Pons (tissue), 1 donor: ENCODE results near the gene ZNF277.

Experiments used
- DNase-seq: peaks from one replicate; pipeline ENCODE4 v3.0.0-alpha.2; 2016; ENCODE audit warnings: low spot score

The ZNF277 gene, protein sequence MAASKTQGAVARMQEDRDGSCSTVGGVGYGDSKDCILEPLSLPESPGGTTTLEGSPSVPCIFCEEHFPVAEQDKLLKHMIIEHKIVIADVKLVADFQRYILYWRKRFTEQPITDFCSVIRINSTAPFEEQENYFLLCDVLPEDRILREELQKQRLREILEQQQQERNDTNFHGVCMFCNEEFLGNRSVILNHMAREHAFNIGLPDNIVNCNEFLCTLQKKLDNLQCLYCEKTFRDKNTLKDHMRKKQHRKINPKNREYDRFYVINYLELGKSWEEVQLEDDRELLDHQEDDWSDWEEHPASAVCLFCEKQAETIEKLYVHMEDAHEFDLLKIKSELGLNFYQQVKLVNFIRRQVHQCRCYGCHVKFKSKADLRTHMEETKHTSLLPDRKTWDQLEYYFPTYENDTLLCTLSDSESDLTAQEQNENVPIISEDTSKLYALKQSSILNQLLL

DNA sequence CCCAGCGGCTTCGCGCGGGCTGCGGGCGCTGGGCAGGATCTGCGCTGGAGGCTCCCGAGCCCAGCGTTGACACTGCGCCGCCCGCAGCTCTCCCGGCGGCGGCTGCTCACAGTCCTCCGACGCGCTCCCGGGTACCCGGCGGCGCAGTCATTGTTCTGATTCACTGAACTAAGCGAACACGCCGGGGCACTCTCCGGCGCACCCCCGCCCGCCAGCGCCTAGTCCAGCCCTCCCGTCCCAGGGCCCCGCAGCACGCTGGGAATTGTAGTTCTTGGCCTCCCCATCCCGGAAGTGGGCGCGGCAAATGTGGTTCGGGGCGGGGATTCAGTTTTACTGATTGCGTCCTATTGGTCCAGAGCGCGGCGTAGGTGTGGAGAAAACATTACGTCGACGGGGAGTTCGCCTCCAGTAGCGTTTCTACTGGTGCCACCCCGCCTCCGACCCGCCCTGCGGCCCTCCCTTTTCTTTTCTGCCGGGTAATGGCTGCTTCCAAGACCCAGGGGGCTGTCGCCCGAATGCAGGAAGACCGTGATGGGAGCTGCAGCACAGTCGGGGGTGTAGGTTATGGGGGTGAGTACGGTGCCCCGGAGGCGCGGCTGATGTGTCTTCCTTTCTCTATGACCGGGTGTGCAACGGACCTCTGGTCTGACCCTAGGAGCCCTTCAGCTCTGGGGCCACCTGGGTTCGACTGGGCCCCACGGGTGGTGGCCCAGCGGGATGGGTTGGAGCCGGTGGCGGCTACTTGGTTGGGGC lies at the start of gene ZNF277, which contains the start of gene DOCK4:
ZNF277 (plus strand) TSS at position 458 of the 753 bp plus-strand sequence; CDS start at position 480, 22 bp downstream.
DOCK4 (minus strand) TSS at position 162 of the 753 bp plus-strand sequence. CDS start 261 bp downstream, outside the sequence.
- DNase-seq = peak; percentile 100

DNA sequence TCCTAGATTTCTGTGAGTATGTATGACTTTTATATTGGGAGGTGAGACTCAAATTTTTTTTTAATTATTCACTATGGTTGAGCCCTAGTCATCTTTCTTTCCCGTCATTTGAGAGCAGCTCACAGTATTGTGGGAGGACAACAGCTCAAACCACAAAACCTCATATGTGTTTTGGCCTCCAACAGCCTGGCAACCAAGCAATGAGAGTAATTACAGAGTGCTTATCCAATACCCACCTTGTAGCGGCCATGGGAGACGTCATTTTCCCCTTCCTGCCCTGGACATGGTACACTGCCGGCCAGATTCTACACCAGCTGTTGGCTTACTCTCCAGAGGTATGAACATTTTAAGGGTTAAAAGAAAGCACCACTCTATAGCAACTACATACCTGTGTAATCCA lies 49.4 kb upstream of the ZNF277 start:
- DNase-seq = no peak

DNA sequence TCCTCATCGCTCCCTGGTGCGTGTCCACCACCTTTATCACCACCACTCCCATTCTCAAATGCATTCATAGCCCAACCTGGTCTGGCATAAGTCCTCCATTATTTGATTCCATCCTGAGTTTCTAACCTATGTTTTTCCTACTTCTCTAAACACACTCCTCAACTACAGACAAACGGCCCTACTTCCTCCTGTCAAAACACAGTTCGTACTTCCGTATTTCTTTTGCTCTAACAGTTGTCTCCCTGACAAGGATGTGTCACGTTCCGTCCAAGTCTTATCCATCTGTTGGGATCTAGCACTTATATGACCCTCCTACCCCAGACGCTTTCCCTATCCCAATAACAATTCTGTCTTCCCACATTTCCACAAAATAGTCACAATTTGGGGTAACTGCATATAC lies 47.1 kb upstream of the ZNF277 start:
- peak; percentile 61 for DNase-seq

DNA sequence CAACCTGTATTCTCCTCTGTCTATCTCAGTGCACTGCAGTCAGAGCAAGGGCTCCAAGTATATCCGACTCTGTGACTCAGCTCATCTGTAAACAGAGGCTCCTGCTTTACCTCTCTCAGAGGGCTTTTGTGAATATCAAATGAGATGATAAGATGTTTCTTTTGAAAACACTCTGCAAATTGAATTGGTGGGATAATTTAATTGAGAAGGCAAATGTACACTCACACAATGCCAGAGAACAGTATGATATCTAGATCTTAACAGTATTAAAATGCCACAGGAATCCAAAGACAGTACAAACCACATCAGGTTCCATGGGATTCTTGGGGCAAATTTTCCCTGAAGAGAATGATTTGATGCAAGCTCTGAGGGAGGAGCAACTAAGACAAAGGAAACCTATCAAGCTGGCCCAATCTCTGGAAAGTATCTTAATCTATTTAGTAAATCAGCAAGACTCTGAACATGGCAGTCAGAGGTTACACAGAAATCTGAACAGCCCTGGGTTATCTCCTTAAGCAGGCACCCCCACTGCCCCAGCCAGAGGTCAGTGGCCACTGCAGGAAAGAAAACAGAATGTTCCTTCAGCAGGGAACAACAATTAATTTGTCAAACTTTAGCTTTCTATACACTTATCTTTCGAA lies 46.2 kb upstream of the ZNF277 start:
- peak; percentile 15 for DNase-seq

DNA sequence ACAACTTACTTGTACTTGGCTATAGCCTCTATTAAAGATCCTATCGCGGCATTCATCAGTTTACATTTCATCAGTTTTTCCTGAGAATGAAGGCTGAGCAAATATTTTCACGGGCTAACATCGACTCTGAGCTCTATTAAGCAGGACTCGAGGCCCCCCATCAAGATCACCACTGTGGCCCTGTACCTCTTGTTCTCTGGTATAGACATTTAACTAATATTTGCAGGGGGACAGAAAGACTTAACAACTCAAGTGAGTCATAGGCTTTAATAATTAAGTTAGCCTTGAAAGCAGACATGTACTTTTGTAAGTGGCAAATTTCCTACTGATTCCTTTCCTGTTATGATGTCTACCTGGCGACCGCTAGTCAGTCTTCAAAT lies 45.7 kb upstream of the ZNF277 start:
- DNase-seq = peak; percentile 19

DNA sequence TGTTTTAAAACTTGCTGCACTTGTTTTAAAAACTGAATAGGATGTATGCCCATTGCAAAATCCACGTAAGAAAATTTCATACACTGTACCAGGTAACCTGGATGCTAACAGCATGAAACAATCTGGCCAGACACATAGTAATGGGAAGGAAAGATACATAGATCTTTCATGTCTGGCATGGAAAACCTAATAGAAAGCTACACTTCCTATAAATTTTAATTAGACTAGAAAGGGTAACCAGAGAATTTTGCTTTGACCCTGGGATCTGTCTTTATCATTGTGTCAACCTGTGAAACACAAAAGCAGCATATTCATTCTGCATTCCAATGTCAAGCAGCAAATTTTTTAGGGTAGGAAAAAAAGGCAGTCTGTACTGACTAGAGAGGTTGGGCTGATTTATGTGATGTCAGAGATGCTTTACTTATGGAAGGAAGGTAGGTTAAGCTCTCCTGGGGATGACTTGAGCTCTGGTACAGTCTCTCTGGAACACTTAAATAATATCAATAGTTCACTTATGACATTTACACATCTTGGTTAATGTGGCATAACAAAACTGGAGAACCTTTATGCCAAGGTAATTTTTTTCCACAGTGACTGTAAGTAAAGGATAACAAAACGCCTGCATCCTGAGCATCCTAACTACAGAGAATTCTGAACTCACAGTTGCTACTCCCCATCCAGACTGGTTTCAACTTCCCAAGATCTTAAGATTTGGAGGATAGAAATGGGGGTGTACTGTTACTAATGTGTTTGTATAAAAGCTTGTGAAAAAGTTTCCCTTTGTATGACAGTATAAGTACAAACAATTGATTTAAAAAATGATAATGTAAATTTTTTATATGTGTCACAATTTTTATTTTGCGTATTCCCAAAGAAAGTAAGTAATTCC lies 45.0 kb upstream of the ZNF277 start:
- DNase-seq = peak; percentile 30

DNA sequence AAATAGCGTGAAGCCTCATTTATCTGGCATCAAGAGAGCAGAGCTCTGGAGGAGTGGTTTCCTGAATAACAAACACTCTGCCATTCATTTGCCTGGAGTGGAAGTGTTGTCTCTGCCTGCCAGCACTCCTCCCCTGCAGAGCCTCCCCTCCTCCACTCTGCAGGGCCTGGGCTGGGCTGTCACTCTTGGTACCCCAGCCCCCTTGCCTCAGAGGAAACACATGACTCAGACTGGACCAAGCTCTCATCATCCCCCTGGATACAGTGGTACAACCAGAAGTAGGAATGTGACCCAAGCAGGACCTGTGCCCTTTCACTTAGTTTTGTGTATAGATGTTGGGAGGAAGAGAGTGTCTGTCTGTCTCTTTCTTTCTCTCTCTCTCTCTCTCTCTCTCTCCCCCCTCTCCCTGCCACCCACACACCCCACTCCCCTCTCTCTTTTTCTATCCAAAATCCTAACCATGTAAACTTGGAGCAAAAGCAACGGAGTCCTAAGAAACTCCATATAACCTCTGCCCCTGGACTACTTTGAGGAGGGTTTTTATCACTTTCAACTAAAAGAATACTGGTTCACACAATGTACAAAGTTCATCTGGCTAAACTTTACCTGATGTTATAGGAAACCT lies 44.2 kb upstream of the ZNF277 start:
- peak; percentile 94 for DNase-seq

DNA sequence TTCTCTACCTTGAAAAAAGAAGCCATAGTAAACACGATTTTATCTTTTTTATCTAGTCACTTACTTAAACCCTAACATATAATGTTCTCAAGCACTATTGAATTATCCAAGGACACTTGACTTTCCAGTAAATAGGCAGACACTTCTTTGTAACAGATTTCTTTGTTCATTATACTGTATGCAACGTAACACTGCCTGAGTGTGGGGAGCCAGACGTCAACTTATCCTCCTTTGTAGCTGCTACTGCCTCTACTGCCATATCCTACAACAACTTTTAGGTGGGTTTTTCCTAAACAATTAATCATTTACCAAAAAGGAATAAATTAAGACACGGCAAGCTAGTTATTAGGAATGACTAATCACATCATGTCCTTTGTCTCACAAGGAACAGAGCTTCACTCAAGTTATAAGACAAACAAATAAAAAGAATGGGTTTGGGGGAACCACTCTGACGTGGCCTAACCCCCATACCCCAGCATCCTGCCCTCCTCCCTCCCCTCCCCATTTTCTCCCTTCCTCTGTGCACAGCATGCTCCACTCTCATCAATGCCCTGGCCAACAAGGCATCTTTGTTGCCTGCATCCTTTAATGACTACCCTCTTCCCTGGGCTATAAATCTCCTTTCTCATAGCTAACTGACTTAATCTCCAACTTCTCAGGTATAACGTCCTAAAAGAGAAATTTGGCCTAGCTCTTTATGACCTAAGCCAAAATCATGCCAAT lies 43.5 kb upstream of the ZNF277 start:
- DNase-seq = peak; percentile 56

DNA sequence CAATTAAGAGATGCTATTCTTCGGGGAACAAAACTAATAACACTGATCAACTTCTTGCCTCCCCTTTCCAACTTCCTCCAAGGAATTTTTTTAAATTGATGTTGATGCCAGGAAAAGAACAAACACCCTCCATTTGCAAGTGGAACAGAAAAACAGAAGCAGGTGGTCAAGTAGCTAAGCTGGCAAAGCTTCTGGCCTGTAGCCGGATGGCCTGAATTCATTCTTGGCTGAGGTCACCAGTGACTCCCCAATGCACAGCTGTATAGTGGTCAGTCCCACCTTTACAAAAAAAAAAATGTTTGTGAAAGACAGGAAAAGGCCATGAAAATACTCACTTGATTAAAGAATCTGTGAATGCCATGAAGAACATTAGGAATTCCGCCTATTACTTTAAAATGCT lies 39.3 kb upstream of the ZNF277 start:
- peak; percentile 58 for DNase-seq

DNA sequence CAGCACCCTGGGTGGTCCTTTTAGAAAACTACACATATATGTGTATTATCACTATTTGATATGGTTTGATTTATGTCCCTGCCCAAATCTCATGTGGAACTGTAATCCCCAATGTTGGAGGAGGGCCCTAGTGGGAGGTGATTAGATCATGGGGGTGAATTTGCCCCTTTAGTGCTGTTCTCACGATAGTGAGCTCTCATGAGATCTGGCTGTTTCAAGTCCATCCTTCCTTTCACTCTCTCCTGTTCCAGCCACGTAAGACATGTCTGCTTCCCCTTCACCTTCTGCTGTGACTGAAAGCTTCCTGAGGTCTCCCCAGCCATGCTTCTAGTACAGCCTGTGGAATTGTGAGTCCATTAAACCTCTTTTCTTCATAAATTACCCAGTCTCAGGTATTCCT lies 37.6 kb upstream of the ZNF277 start:
- no peak for DNase-seq

DNA sequence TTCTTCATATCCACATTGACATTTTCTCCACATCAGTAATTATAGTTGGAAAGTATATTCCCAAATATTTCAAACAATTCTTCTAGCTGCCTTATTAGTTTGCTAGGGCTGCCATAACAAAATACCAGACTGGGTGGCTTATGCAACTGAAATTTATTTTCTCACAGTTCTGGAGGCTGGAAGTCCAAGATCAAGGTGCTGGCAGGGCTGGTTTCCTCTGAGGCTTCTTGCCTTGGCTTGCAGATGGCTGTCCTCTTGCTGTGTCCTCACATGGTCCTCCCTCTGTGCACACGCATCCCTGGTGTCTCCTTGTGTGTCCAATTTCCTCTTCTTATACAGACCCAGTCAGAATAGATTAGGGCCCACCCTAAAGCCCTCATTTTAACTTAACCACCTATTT lies 34.8 kb upstream of the ZNF277 start:
- no peak for DNase-seq

DNA sequence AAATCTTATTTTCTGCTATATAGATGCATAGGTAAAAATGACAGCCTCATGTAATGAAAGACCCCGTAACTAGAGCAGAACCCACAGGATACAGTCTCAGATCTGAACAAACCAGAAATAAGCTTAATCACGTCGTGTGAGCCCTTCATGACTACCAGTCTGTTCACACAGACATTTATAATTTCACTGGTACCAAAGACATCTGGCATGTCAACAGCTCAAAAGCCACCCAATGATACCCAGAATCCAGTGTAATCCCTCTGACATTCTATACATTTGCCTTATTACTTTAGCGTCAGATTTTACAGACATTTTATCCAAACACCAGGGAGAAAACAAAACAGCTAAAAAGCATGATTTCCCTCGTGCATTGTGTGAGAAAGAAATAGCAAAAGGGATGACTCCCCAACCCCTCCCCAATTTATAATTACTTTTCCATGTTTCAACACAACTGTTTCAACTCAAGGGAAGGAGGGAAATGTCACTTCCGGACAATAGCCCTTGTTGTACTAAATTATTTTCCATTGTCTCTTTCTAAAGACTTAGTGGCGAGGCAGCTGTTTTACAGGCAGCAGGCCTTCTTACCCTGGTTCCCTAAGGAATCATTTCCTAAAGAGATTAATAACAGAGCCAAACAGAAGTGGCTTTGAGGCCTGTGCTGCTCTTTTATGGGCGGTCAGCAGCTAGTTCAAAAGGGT lies 33.5 kb upstream of the ZNF277 start:
- DNase-seq = peak; percentile 58

DNA sequence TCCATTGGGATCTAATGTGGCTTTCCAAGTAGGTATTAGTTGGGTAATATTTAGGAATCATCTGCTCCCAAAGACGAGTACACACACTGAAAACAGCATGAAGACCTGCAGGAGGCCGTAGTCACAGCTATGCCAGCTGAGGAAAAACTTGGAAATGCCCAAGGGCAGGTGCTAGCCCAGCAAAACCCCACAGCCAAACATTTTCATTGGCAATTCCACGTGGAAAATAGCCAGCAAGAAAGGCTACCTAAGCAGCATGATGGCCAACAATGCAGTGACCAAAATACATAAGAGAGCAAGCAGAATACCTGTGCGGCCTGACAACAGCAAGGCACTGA lies 33.0 kb upstream of the ZNF277 start:
- no peak for DNase-seq

DNA sequence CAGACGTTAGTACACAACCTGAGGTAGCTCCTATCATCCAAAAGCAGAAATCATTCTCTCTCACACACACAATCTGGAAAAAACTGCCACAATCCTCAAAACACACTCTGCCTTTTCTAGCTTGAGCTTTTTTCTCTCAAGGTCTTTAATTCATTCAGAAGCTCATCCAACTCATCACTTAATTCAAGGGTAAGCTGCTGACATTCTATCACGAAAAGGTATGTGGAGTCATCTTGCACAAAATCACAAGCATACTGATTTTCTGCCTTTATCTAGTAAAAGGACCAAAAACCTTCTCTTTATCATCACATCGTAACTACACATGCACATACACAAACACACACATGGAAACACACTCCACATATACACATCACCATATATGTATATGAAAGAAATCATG lies 32.3 kb upstream of the ZNF277 start:
- no peak for DNase-seq

DNA sequence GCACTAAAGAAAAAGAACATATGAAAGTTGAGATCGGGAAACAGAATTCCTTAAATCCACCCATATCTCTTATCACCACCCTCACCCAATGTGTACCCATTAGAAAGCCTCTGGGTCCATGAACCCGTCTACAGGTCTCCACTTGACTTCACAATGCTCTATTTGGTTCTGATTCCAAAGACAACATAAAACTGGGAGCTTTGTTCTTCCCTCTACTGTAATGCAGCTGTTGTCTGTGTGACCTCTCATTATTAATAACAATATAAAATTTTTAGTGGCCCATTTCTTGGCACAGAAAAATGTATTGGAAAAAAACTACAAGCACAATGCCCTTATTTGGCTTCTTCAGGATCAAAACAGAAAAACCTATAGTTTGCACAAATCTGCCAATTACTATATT lies 30.3 kb upstream of the ZNF277 start:
- DNase-seq = no peak

DNA sequence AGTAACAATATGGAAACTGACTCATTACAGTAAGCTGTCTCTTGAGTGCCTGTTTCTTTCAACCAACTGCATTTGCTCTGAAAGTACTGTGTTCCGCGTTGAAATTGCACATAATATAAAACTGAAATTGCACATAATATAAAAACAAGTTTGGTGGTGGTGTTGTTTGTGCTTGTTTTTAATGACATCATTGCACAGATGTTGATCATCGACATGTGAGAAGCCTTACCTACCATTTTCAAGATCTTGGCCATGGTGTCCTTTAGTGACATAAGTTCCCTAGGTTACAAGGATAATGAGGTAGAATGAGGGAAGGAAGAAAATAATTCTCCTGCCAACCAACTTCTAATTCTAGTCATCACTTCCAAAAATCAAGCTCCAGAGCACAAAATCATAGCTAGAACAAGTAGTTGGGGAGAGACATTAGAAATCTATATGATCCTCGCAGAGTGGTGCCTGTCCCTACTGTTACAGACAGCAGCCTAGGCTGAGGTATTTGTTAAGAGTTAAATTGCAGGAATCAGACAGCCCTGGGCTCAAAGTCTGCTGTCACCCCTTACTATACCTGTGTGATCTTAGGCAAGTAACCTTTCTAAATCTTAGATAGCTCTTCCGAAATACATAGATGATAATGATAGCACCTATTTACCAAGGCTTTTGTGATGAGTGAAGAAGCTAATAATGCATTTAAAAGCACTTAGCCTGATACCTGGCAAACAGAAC lies 29.6 kb upstream of the ZNF277 start:
- no peak for DNase-seq

DNA sequence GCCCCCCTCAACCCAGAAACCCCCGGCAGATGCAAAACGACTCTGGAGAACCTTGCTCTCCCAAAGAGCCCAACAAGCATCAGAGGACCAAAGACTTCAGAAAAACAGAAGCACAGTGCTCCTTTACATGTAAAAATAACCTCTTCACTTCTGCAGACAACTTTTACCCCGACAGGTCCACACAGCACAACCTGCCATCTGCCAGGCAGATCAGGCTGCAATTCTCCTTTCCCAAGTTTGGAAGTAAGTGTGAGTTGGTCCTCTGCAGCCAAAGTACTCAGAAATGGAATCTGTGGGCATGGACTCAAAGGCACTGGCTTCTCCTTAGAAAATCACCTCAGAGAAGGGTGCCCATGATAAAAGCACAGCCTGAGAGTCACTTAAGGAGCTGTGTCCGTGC lies 26.3 kb upstream of the ZNF277 start:
- no peak for DNase-seq

DNA sequence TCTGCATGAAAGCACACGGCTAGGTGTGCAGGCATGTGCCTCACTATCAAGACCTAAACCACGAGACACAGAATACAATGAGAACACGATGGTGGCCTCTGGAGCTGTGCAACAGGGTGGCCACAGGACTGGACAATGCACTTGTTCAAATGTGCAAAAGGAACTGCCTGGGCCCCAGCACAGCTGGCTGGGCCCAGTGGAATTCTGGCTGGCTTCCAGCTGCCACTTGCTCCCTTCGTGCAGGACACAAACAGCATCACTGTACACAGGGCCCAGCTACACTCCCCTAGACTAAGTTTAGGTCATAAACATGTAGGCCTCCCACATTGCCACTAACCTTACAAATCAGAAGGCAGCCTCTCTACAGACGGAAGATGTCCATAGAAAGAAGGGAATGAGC lies 23.7 kb upstream of the ZNF277 start:
- DNase-seq = peak; percentile 94

DNA sequence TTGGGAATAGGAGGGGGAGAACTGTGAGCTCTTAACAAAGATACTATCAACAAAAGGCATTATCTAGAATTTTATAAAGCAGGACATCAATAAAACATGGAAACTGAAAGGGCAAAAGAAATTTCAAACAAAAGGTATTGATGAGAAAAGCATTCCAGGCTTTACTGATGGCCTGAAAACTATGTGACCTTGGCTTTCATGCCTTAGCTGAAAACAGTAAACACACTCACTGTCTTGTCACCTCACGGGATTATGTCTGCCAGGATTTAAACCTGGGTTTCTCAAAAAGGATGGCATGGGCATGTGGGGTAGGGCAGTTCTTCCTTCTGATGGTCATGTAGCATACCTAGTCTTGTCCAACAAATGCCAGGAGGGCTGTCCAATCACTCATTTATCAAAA lies 23.2 kb upstream of the ZNF277 start:
- DNase-seq = no peak
